HEK293 (cell line): ENCODE results near the gene DEDD2.

ENCODE experiments used
- ATF2 ChIP-seq: fragments of 450-650 bp; formaldehyde crosslinking; IDR thresholded peaks from 2 replicates; pipeline ENCODE4 v1.5.1; 2016; ENCODE audit warnings: missing biosample characterization, missing genetic modification characterization, low read depth
- BCL11B ChIP-seq: fragments of 450-650 bp; formaldehyde crosslinking; IDR thresholded peaks from 2 replicates; pipeline ENCODE4 v1.5.1; 2016; ENCODE audit warnings: low read depth, missing biosample characterization, missing genetic modification characterization
- GFI1B ChIP-seq: fragments of 450-650 bp; formaldehyde crosslinking; IDR thresholded peaks from 2 replicates; pipeline ENCODE4 v1.5.1; 2016; ENCODE audit warnings: missing biosample characterization, missing genetic modification characterization
- GLI2 ChIP-seq: fragments of 450-650 bp; formaldehyde crosslinking; IDR thresholded peaks from 2 replicates; pipeline ENCODE4; 2017; ENCODE audit warnings: missing biosample characterization, missing genetic modification characterization, low read depth, borderline replicate concordance
- HOXC10 ChIP-seq: sonication (generic); formaldehyde crosslinking; IDR thresholded peaks from 2 replicates; pipeline ENCODE4 v1.8.1; 2023; ENCODE audit warnings: mild to moderate bottlenecking, missing genetic modification reagents
- MYNN ChIP-seq: fragments of 450-650 bp; formaldehyde crosslinking; IDR thresholded peaks from 2 replicates; pipeline ENCODE4 v1.5.1; 2016; ENCODE audit warnings: missing biosample characterization, missing genetic modification characterization, borderline replicate concordance
- SCRT2 ChIP-seq: fragments of 450-650 bp; formaldehyde crosslinking; IDR thresholded peaks from 2 replicates; pipeline ENCODE4 v1.5.1; 2016; ENCODE audit warnings: missing biosample characterization, missing genetic modification characterization
- SP3 ChIP-seq: fragments of 450-650 bp; formaldehyde crosslinking; IDR thresholded peaks from 2 replicates; pipeline ENCODE4 v1.5.1; 2016; ENCODE audit warnings: missing biosample characterization, missing genetic modification characterization
- ZNF138 ChIP-seq: fragments of 450-650 bp; formaldehyde crosslinking; IDR thresholded peaks from 2 replicates; pipeline ENCODE4 v1.5.1; 2016; ENCODE audit warnings: missing biosample characterization, missing genetic modification characterization, borderline replicate concordance
- ZNF175 ChIP-seq: fragments of 450-650 bp; formaldehyde crosslinking; IDR thresholded peaks from 2 replicates; pipeline ENCODE4 v1.5.1; 2016; ENCODE audit warnings: missing biosample characterization, missing genetic modification characterization
- ZNF211 ChIP-seq: fragments of 450-650 bp; formaldehyde crosslinking; IDR thresholded peaks from 2 replicates; pipeline ENCODE4 v1.5.1; 2016; ENCODE audit warnings: low read depth, missing biosample characterization, missing genetic modification characterization
- ZNF24 ChIP-seq: fragments of 450-650 bp; formaldehyde crosslinking; IDR thresholded peaks from 2 replicates; pipeline ENCODE4 v1.5.1; 2016; ENCODE audit warnings: missing biosample characterization, missing genetic modification characterization
- ZNF248 ChIP-seq: fragments of 450-650 bp; formaldehyde crosslinking; IDR thresholded peaks from 2 replicates; pipeline ENCODE4 v1.5.1; 2017; ENCODE audit warnings: missing biosample characterization, missing genetic modification characterization
- ZNF302 ChIP-seq: fragments of 450-650 bp; formaldehyde crosslinking; IDR thresholded peaks from 2 replicates; pipeline ENCODE4 v1.5.1; 2016; ENCODE audit warnings: missing biosample characterization, missing genetic modification characterization, low read depth
- ZNF341 ChIP-seq: fragments of 450-650 bp; formaldehyde crosslinking; IDR thresholded peaks from 2 replicates; pipeline ENCODE4; 2016; ENCODE audit warnings: low read depth, missing biosample characterization, missing genetic modification characterization
- ZNF366 ChIP-seq: fragments of 450-650 bp; formaldehyde crosslinking; conservative IDR thresholded peaks from 2 replicates; pipeline ENCODE4 v1.5.1; 2016; ENCODE audit warnings: missing biosample characterization, missing genetic modification characterization
- ZNF426 ChIP-seq: fragments of 450-650 bp; formaldehyde crosslinking; IDR thresholded peaks from 2 replicates; pipeline ENCODE4 v1.5.1; 2017; ENCODE audit warnings: missing biosample characterization, missing genetic modification characterization, mild to moderate bottlenecking, inconsistent platforms, moderate library complexity
- ZNF473 ChIP-seq: fragments of 450-650 bp; formaldehyde crosslinking; IDR thresholded peaks from 2 replicates; pipeline ENCODE4 v1.5.1; 2017; ENCODE audit warnings: missing biosample characterization, missing genetic modification characterization
- ZNF510 ChIP-seq: fragments of 450-650 bp; formaldehyde crosslinking; IDR thresholded peaks from 2 replicates; pipeline ENCODE4 v1.5.1; 2018; ENCODE audit warnings: mild to moderate bottlenecking, missing genetic modification characterization, missing biosample characterization; ENCODE audit not compliant: insufficient replicate concordance
- ZNF530 ChIP-seq: fragments of 450-650 bp; formaldehyde crosslinking; IDR thresholded peaks from 2 replicates; pipeline ENCODE4 v1.5.1; 2016; ENCODE audit warnings: low read depth, missing biosample characterization, missing genetic modification characterization
- ZNF561 ChIP-seq: fragments of 450-650 bp; IDR thresholded peaks from 2 replicates; pipeline ENCODE4 v1.5.1; 2018; ENCODE audit warnings: missing biosample characterization, missing genetic modification characterization, borderline replicate concordance
- ZNF571 ChIP-seq: fragments of 450-650 bp; formaldehyde crosslinking; IDR thresholded peaks from 2 replicates; pipeline ENCODE4 v1.5.0; 2017; ENCODE audit warnings: missing biosample characterization, missing genetic modification characterization
- ZNF585B ChIP-seq: fragments of 450-650 bp; formaldehyde crosslinking; IDR thresholded peaks from 2 replicates; pipeline ENCODE4 v1.5.1; 2016; ENCODE audit warnings: missing biosample characterization, missing genetic modification characterization
- ZNF677 ChIP-seq: fragments of 450-650 bp; IDR thresholded peaks from 2 replicates; pipeline ENCODE4 v1.5.0; 2018; ENCODE audit warnings: missing biosample characterization, mild to moderate bottlenecking, missing genetic modification characterization, moderate library complexity
- ZNF785 ChIP-seq: fragments of 450-650 bp; formaldehyde crosslinking; IDR thresholded peaks from 2 replicates; pipeline ENCODE4 v1.5.1; 2016; ENCODE audit warnings: missing biosample characterization, missing genetic modification characterization
- ZNF791 ChIP-seq: fragments of 450-650 bp; formaldehyde crosslinking; IDR thresholded peaks from 2 replicates; pipeline ENCODE4 v1.5.1; 2016; ENCODE audit warnings: missing biosample characterization, missing genetic modification characterization
- ZNF843 ChIP-seq: fragments of 450-650 bp; formaldehyde crosslinking; IDR thresholded peaks from 2 replicates; pipeline ENCODE4 v1.5.1; 2016; ENCODE audit warnings: missing biosample characterization, missing genetic modification characterization
- ZSCAN16 ChIP-seq: fragments of 450-650 bp; formaldehyde crosslinking; IDR thresholded peaks from 2 replicates; pipeline ENCODE4 v1.5.1; 2016; ENCODE audit warnings: missing biosample characterization, missing genetic modification characterization
- ZSCAN30 ChIP-seq: fragments of 450-650 bp; IDR thresholded peaks from 2 replicates; pipeline ENCODE4 v1.5.1; 2018; ENCODE audit warnings: missing biosample characterization, mild to moderate bottlenecking, missing genetic modification characterization, moderate library complexity
- TF ChIP-seq, protein P1 (sequence below): fragments of 450-650 bp; formaldehyde crosslinking; IDR thresholded peaks from 2 replicates; pipeline ENCODE4 v1.5.1; 2016; ENCODE audit warnings: missing biosample characterization, missing genetic modification characterization
- TF ChIP-seq, protein P2 (sequence below): fragments of 450-650 bp; formaldehyde crosslinking; IDR thresholded peaks from 2 replicates; pipeline ENCODE4 v1.5.1; 2016; ENCODE audit warnings: missing biosample characterization, missing genetic modification characterization
- TF ChIP-seq, protein P3 (sequence below): fragments of 450-650 bp; formaldehyde crosslinking; IDR thresholded peaks from 2 replicates; pipeline ENCODE4 v1.5.1; 2016; ENCODE audit warnings: missing biosample characterization, missing genetic modification characterization, borderline replicate concordance

The DEDD2 gene

GRCh38 chr19:42242512-42243409 lies 25.3 kb upstream of the DEDD2 start, which contains the start of gene GSK3A (continued):
- TF ChIP-seq ZNF677 (tag by site-specific recombination) (no peak), BCL11B (tag by site-specific recombination) (no peak), ZNF561 (tag by site-specific recombination) (peak; percentile 56; the same call in 1 of the 2 replicates), ZNF175 (no peak), ZNF585B (tag by site-specific recombination) (no peak), ZNF785 (no peak), ZNF24 (tag by site-specific recombination) (peak; percentile 72; the same call in 1 of the 2 replicates), ZNF791 (no peak), ZNF473 (tag by site-specific recombination) (no peak), ZNF843 (tag by site-specific recombination) (peak; percentile 68), ZNF248 (tag by site-specific recombination) (no peak), ZNF302 (tag by site-specific recombination) (no peak), HOXC10 (CRISPR knock-in tag) (no peak), GLI2 (tag by site-specific recombination) (no peak), ZNF138 (tag by site-specific recombination) (no peak), ZNF571 (tag by site-specific recombination) (no peak), ATF2 (no peak; the same call in 1 of the 2 replicates), ZNF366 (tag by site-specific recombination) (no peak), SP3 (tag by site-specific recombination) (peak; percentile 99), ZSCAN16 (no peak), ZNF211 (tag by site-specific recombination) (no peak), ZNF530 (no peak), GFI1B (no peak), MYNN (no peak), SCRT2 (peak; percentile 81), ZSCAN30 (no peak; the same call in 1 of the 2 replicates), ZNF510 (no peak), ZNF426 (tag by site-specific recombination) (no peak), ZNF341 (tag by site-specific recombination) (0 out of 2 replicates have a peak, but pooled peaks have one; percentile 9)
- TF ChIP-seq, protein P1, sequence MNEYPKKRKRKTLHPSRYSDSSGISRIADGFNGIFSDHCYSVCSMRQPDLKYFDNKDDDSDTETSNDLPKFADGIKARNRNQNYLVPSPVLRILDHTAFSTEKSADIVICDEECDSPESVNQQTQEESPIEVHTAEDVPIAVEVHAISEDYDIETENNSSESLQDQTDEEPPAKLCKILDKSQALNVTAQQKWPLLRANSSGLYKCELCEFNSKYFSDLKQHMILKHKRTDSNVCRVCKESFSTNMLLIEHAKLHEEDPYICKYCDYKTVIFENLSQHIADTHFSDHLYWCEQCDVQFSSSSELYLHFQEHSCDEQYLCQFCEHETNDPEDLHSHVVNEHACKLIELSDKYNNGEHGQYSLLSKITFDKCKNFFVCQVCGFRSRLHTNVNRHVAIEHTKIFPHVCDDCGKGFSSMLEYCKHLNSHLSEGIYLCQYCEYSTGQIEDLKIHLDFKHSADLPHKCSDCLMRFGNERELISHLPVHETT (tag by site-specific recombination) = peak; percentile 71; the same call in 1 of the 2 replicates
- TF ChIP-seq, protein P2, sequence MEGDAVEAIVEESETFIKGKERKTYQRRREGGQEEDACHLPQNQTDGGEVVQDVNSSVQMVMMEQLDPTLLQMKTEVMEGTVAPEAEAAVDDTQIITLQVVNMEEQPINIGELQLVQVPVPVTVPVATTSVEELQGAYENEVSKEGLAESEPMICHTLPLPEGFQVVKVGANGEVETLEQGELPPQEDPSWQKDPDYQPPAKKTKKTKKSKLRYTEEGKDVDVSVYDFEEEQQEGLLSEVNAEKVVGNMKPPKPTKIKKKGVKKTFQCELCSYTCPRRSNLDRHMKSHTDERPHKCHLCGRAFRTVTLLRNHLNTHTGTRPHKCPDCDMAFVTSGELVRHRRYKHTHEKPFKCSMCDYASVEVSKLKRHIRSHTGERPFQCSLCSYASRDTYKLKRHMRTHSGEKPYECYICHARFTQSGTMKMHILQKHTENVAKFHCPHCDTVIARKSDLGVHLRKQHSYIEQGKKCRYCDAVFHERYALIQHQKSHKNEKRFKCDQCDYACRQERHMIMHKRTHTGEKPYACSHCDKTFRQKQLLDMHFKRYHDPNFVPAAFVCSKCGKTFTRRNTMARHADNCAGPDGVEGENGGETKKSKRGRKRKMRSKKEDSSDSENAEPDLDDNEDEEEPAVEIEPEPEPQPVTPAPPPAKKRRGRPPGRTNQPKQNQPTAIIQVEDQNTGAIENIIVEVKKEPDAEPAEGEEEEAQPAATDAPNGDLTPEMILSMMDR (tag by site-specific recombination) = 0 out of 2 replicates have a peak, but pooled peaks have one; percentile 5
- TF ChIP-seq, protein P3, sequence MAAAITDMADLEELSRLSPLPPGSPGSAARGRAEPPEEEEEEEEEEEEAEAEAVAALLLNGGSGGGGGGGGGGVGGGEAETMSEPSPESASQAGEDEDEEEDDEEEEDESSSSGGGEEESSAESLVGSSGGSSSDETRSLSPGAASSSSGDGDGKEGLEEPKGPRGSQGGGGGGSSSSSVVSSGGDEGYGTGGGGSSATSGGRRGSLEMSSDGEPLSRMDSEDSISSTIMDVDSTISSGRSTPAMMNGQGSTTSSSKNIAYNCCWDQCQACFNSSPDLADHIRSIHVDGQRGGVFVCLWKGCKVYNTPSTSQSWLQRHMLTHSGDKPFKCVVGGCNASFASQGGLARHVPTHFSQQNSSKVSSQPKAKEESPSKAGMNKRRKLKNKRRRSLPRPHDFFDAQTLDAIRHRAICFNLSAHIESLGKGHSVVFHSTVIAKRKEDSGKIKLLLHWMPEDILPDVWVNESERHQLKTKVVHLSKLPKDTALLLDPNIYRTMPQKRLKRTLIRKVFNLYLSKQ (tag by site-specific recombination) = no peak
